ENCODE data around the gene NSG2.

DNA sequence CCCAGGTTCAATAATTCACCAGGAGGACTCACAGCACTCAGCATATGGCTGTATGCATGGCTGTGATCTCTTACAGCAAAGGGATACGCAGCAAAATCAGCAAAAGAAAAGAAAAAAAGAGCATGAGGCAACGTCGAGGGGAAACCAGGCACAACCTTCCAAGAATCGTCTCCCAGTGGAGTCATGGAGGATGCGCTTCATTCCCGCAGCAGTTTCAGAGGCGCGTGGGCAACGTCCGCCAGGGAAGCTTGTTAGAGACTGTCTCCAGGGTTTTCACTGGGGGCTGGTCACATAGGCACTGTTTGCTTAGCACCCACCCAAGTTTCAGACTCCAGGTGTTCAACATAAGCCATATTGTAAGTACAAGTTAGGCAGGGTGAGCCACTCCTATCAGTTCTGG is 44.6 kb downstream of the NSG2 start:
- TF ChIP-seq, protein P1, sequence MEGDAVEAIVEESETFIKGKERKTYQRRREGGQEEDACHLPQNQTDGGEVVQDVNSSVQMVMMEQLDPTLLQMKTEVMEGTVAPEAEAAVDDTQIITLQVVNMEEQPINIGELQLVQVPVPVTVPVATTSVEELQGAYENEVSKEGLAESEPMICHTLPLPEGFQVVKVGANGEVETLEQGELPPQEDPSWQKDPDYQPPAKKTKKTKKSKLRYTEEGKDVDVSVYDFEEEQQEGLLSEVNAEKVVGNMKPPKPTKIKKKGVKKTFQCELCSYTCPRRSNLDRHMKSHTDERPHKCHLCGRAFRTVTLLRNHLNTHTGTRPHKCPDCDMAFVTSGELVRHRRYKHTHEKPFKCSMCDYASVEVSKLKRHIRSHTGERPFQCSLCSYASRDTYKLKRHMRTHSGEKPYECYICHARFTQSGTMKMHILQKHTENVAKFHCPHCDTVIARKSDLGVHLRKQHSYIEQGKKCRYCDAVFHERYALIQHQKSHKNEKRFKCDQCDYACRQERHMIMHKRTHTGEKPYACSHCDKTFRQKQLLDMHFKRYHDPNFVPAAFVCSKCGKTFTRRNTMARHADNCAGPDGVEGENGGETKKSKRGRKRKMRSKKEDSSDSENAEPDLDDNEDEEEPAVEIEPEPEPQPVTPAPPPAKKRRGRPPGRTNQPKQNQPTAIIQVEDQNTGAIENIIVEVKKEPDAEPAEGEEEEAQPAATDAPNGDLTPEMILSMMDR (IDR thresholded peaks at IDR 0.05), result no peak
- TF ChIP-seq POLR2A (IDR thresholded peaks at IDR 0.05), result no peak
